ENCODE results near the gene POLR3H. TPM values are rescaled to one million over a fixed set of nuclear protein-coding genes. Genes with fewer than 3 reads are reported as not detected.
A peak's percentile ranks its signal among the peaks of the same experiment; 100 is the strongest.
"Not testable (repeated sequence)": the region's sequence is repeated elsewhere in the genome, so short reads cannot be mapped to it uniquely, and the experiment has no call there.

Gene POLR3H
- polyA plus RNA-seq (2013), result 15.3 TPM

- 0% methylated on average over 69 of the region's 80 CpGs for WGBS (ENCODE audit: insufficient coverage)
- Histone ChIP-seq H3K36me3 (ENCODE audit: control insufficient read depth in 4 of 4, insufficient read depth in 4 of 4, low read length in 3 of 4) (peaks cover 0 to 23% (median 14%) of the 10 kb centered on the region in 4 experiments), H3K9me3 (ENCODE audit: control extremely low read depth in 1 of 5, control insufficient read depth in 4 of 5, insufficient read depth in 2 of 5, low read depth in 1 of 5, low read length in 4 of 5) (no peaks in the 10 kb centered on the region), H3K4me1 (ENCODE audit: control extremely low read depth in 1 of 4, control insufficient read depth in 4 of 4, insufficient read depth in 4 of 4, low read length in 3 of 4) (peaks cover 2 to 27% (median 22%) of the 10 kb centered on the region in 4 experiments), H3K27ac (ENCODE audit: insufficient read depth in 1 of 2, low read depth in 1 of 2, low read length in 2 of 2, poor library complexity in 1 of 2, severe bottlenecking in 2 of 2) (peak within 1 kb of the TSS in 1 of 2 experiments; percentile 74), H3K4me3 (ENCODE audit: control insufficient read depth in 1 of 7, extremely low read depth in 1 of 7, insufficient read depth in 4 of 7, low read depth in 2 of 7, low read length in 6 of 7) (peak within 1 kb of the TSS; percentile 65 to 90 (median 81)), H3K27me3 (replicated peaks in 2 of 5; ENCODE audit: control insufficient read depth in 4 of 5, insufficient read depth in 5 of 5, low read length in 4 of 5) (no peaks in the 10 kb centered on the region)
- POLR2A ChIA-PET, result interaction anchor here (0.6 kb wide), 1 partner anchor 96 kb away, joined by 3 read pairs; no protein-coding TSS in a partner anchor
- CTCF ChIA-PET, result interaction anchor here (0.7 to 1.4 kb wide), 11 partner anchors 13 to 140 kb away, joined by 3 to 7 read pairs (median 3); no protein-coding TSS in a partner anchor
- peak; percentile 95 to 96 (median 95) for DNase-seq
Measured at GRCh38 chr22:41543854-41544670, at the start of gene POLR3H. Gene POLR3H, minus strand, starts transcription at chr22:41544470. Its CDS starts 369 bp downstream, at chr22:41544101.

GRCh38 chr22:41593336-41593960, 49.2 kb upstream of the POLR3H start:
- CTCF ChIA-PET, result interaction anchor here (0.6 kb wide), 1 partner anchor 1457 kb away, joined by 3 read pairs; no protein-coding TSS in a partner anchor
- peaks cover 0 to 13% (median 10%) of the 10 kb centered on the region in 4 experiments for H3K4me1 ChIP-seq (ENCODE audit: control extremely low read depth in 1 of 4, control insufficient read depth in 4 of 4, insufficient read depth in 4 of 4, low read length in 3 of 4)
- H3K9me3 ChIP-seq (ENCODE audit: control extremely low read depth in 1 of 5, control insufficient read depth in 4 of 5, insufficient read depth in 2 of 5, low read depth in 1 of 5, low read length in 4 of 5); H3K36me3 ChIP-seq (ENCODE audit: control insufficient read depth in 4 of 4, insufficient read depth in 4 of 4, low read length in 3 of 4); H3K4me3 ChIP-seq (ENCODE audit: control insufficient read depth in 1 of 7, extremely low read depth in 1 of 7, insufficient read depth in 4 of 7, low read depth in 2 of 7, low read length in 6 of 7); DNase-seq; H3K27ac ChIP-seq (ENCODE audit: insufficient read depth in 1 of 2, low read depth in 1 of 2, low read length in 2 of 2, poor library complexity in 1 of 2, severe bottlenecking in 2 of 2): not testable (repeated sequence)
- POLR2A ChIA-PET, result interaction anchor here (0.6 kb wide), 2 partner anchors 23 to 690 kb away, joined by 3 read pairs; no protein-coding TSS in a partner anchor
- 98% methylated on average over 48 of the region's 51 CpGs for WGBS (ENCODE audit: insufficient coverage)
- peaks cover 0 to 50% (median 18%) of the 10 kb centered on the region in 5 experiments for H3K27me3 ChIP-seq (replicated peaks in 2 of 5; ENCODE audit: control insufficient read depth in 4 of 5, insufficient read depth in 5 of 5, low read length in 4 of 5)

- Histone ChIP-seq H3K36me3 (ENCODE audit: control insufficient read depth in 4 of 4, insufficient read depth in 4 of 4, low read length in 3 of 4) (no peaks in the 10 kb centered on the region), H3K4me3 (ENCODE audit: control insufficient read depth in 1 of 7, extremely low read depth in 1 of 7, insufficient read depth in 4 of 7, low read depth in 2 of 7, low read length in 6 of 7) (peak within 1 kb of the TSS; percentile 50 to 88 (median 73)), H3K4me1 (ENCODE audit: control extremely low read depth in 1 of 4, control insufficient read depth in 4 of 4, insufficient read depth in 4 of 4, low read length in 3 of 4) (peaks cover 0 to 13% (median 10%) of the 10 kb centered on the region in 4 experiments), H3K27ac (ENCODE audit: insufficient read depth in 1 of 2, low read depth in 1 of 2, low read length in 2 of 2, poor library complexity in 1 of 2, severe bottlenecking in 2 of 2) (peak within 1 kb of the TSS in 1 of 2 experiments; percentile 25), H3K27me3 (replicated peaks in 2 of 5; ENCODE audit: control insufficient read depth in 4 of 5, insufficient read depth in 5 of 5, low read length in 4 of 5) (peaks cover 0 to 12% (median 4%) of the 10 kb centered on the region in 5 experiments), H3K9me3 (ENCODE audit: control extremely low read depth in 1 of 5, control insufficient read depth in 4 of 5, insufficient read depth in 2 of 5, low read depth in 1 of 5, low read length in 4 of 5) (no peaks in the 10 kb centered on the region)
- ChIA-PET CTCF (interaction anchor here (0.6 to 3.4 kb wide), 6 partner anchors 8 to 57 kb away, joined by 3 to 13 read pairs (median 4); no protein-coding TSS in a partner anchor), POLR2A (interaction anchor here (0.9 kb wide), 1 partner anchor 12 kb away, joined by 3 read pairs; no protein-coding TSS in a partner anchor)
- 0% methylated on average over 53 of the region's 61 CpGs for WGBS (ENCODE audit: insufficient coverage)
- DNase-seq, result peak; percentile 99 to 100 (median 100)
Measured at GRCh38 chr22:41589391-41590241, 45.3 kb upstream of the POLR3H start, which contains the start of gene PMM1. Gene PMM1, minus strand, starts transcription at chr22:41589840. Its CDS starts 35 bp downstream, at chr22:41589805.

GRCh38 chr22:41587347-41587723, 43.1 kb upstream of the POLR3H start:
- ChIA-PET CTCF (interaction anchor here (0.6 to 3.3 kb wide), 3 partner anchors 8 to 44 kb away, joined by 3 to 13 read pairs (median 6); no protein-coding TSS in a partner anchor), POLR2A (no interaction called here)
- H3K27ac ChIP-seq (ENCODE audit: insufficient read depth in 1 of 2, low read depth in 1 of 2, low read length in 2 of 2, poor library complexity in 1 of 2, severe bottlenecking in 2 of 2), result no peak overlapping the region
- no peaks in the 10 kb centered on the region for H3K36me3 ChIP-seq (ENCODE audit: control insufficient read depth in 4 of 4, insufficient read depth in 4 of 4, low read length in 3 of 4)
- no peak for DNase-seq
- no peak overlapping the region for H3K4me3 ChIP-seq (ENCODE audit: control insufficient read depth in 1 of 7, extremely low read depth in 1 of 7, insufficient read depth in 4 of 7, low read depth in 2 of 7, low read length in 6 of 7)
- no peaks in the 10 kb centered on the region for H3K9me3 ChIP-seq (ENCODE audit: control extremely low read depth in 1 of 5, control insufficient read depth in 4 of 5, insufficient read depth in 2 of 5, low read depth in 1 of 5, low read length in 4 of 5)
- H3K4me1 ChIP-seq (ENCODE audit: control extremely low read depth in 1 of 4, control insufficient read depth in 4 of 4, insufficient read depth in 4 of 4, low read length in 3 of 4), result peaks cover 0 to 13% (median 10%) of the 10 kb centered on the region in 4 experiments
- 92% methylated on average over 4 of the region's 7 CpGs for WGBS (ENCODE audit: insufficient coverage)
- H3K27me3 ChIP-seq (replicated peaks in 2 of 5; ENCODE audit: control insufficient read depth in 4 of 5, insufficient read depth in 5 of 5, low read length in 4 of 5), result peaks cover 0 to 3% (median 0%) of the 10 kb centered on the region in 5 experiments

GRCh38 chr22:41585898-41586297, 41.6 kb upstream of the POLR3H start:
- Histone ChIP-seq H3K4me3 (ENCODE audit: control insufficient read depth in 1 of 7, extremely low read depth in 1 of 7, insufficient read depth in 4 of 7, low read depth in 2 of 7, low read length in 6 of 7) (no peak overlapping the region), H3K4me1 (ENCODE audit: control extremely low read depth in 1 of 4, control insufficient read depth in 4 of 4, insufficient read depth in 4 of 4, low read length in 3 of 4) (peaks cover 0 to 13% (median 10%) of the 10 kb centered on the region in 4 experiments), H3K9me3 (ENCODE audit: control extremely low read depth in 1 of 5, control insufficient read depth in 4 of 5, insufficient read depth in 2 of 5, low read depth in 1 of 5, low read length in 4 of 5) (no peaks in the 10 kb centered on the region), H3K27me3 (replicated peaks in 2 of 5; ENCODE audit: control insufficient read depth in 4 of 5, insufficient read depth in 5 of 5, low read length in 4 of 5) (peaks cover 0 to 3% (median 0%) of the 10 kb centered on the region in 5 experiments), H3K27ac (ENCODE audit: insufficient read depth in 1 of 2, low read depth in 1 of 2, low read length in 2 of 2, poor library complexity in 1 of 2, severe bottlenecking in 2 of 2) (no peak overlapping the region), H3K36me3 (ENCODE audit: control insufficient read depth in 4 of 4, insufficient read depth in 4 of 4, low read length in 3 of 4) (no peaks in the 10 kb centered on the region)
- no peak for DNase-seq
- POLR2A ChIA-PET, result no interaction called here
- 94% methylated on average over 3 of the region's 7 CpGs for WGBS (ENCODE audit: insufficient coverage)
- CTCF ChIA-PET, result interaction anchor here (1.8 kb wide), 1 partner anchor 11 kb away, joined by 6 read pairs; no protein-coding TSS in a partner anchor

- H3K27me3 ChIP-seq (replicated peaks in 2 of 5; ENCODE audit: control insufficient read depth in 4 of 5, insufficient read depth in 5 of 5, low read length in 4 of 5), result peaks cover 0 to 3% (median 0%) of the 10 kb centered on the region in 5 experiments
- CTCF ChIA-PET, result interaction anchor here (0.9 kb wide), 1 partner anchor 12 kb away, joined by 3 read pairs; no protein-coding TSS in a partner anchor
Measured at GRCh38 chr22:41584881-41585280, 40.6 kb upstream of the POLR3H start.

More at GRCh38 chr22:41584881-41585280, 40.6 kb upstream of the POLR3H start:
- no peak for DNase-seq
- H3K27ac ChIP-seq (ENCODE audit: insufficient read depth in 1 of 2, low read depth in 1 of 2, low read length in 2 of 2, poor library complexity in 1 of 2, severe bottlenecking in 2 of 2), result no peak overlapping the region
- H3K4me3 ChIP-seq (ENCODE audit: control insufficient read depth in 1 of 7, extremely low read depth in 1 of 7, insufficient read depth in 4 of 7, low read depth in 2 of 7, low read length in 6 of 7), result no peak overlapping the region
- H3K4me1 ChIP-seq (ENCODE audit: control extremely low read depth in 1 of 4, control insufficient read depth in 4 of 4, insufficient read depth in 4 of 4, low read length in 3 of 4), result peaks cover 0 to 11% (median 8%) of the 10 kb centered on the region in 4 experiments
- POLR2A ChIA-PET, result interaction anchor here (0.5 kb wide), 1 partner anchor 35 kb away, joined by 3 read pairs; no protein-coding TSS in a partner anchor
- H3K36me3 ChIP-seq (ENCODE audit: control insufficient read depth in 4 of 4, insufficient read depth in 4 of 4, low read length in 3 of 4), result no peaks in the 10 kb centered on the region
- no peaks in the 10 kb centered on the region for H3K9me3 ChIP-seq (ENCODE audit: control extremely low read depth in 1 of 5, control insufficient read depth in 4 of 5, insufficient read depth in 2 of 5, low read depth in 1 of 5, low read length in 4 of 5)
- WGBS (ENCODE audit: insufficient coverage), result 97% methylated on average over 6 of the region's 6 CpGs

Measured in common myeloid progenitor, CD34-positive (primary cell).